Pons (tissue), 1 donor: ENCODE results near the gene FAAP100.

Source experiments
- DNase-seq: peaks from one replicate; pipeline ENCODE4 v3.0.0-alpha.2; 2016; ENCODE audit warnings: low spot score

The FAAP100 gene

DNA sequence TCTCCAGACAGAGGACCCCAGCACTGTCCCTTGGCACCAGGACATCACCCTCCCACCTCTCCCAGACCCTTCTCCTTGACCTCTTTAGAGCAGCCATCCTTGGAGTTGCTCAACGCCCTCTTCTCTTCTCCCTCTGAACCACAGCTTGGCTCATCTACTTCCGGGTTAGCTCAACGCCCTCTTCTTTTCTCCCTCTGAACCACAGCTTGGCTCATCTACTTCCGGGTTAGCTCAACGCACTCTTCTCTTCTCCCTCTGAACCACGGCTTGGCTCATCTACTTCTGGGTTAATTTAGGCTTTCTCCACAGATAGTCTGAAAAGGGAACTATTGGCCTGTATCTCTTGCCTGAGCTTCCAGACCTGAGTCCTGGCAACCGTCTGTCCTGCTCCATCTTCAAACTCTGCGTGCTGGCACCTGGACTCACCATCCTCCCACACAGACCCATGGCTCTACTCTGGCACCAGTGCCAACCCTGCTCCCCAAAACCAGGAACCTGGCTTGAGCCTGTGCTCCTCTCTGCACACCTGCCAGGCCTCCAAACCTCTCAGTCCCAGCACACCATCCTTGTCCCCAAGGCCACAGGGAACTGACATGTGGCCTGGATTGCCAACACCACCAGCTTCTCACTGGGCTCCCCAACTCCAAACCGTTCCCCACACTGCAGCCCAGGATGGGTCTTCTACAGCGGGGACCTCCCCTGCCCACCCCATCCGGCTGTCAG is 25.3 kb upstream of the FAAP100 start:
- DNase-seq: no peak

DNA sequence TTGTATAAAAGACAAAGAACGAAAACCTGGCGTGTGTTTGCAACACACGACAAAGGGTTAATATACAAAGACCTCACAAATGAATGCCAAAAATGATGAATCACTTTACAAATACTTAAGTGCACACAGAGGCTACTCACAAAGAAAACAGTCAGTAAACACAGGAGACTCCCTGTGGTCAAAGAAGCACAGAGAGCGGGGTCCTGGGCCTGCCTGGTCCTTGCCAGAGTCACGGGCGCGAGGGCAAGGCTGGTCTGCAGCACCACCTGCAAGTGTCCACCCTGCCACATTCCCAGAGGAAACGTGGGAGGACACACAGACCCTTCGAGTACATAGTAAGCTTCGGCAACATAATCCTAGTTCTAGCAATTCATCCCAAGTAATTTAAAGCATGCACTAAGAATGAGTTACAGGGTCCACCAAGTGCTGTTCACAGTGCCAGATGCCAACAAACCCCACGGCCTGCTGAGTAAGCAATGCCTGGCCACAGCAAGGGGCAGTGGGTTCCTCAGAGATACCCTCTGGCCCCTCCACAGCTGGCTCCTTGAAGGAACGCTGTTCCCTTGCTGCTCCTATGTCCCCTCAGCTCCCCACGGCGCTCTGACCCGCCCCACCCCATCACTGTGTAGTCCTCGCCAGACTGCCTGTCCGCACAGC is 24.6 kb upstream of the FAAP100 start:
- no peak for DNase-seq

DNA sequence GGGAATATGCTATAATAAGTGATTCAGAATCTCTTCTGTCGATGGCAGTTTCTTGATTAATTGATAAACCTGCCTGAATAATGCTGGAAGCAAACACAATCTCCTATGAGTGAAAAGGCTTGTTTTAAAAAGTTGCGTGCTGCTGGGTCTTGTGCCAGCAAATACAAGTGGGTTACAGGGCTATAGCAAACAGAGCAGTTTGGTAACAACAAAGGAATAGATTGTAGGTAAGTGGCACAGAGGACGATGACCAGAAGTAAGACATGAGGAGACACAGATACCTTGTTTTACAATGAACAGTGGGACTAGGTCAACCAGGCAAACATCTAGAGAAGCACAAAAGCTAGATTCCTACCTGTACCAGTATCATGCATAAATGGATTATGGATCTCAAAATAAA is 23.7 kb upstream of the FAAP100 start:
- no peak for DNase-seq

DNA sequence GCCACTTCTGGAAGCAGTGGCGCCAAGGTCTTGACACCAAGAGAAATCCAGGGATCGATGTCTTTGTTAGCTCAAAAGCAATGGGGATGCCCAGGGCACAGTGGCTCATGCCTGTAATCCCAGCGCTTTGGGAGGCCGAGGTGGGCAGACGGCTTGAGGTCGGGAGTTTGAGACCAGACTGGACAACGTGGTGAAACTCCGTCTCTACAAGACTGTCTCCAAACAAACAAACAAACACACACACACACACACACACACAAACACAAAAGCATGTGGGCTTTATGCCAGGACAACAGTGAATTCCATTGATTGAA is 22.4 kb upstream of the FAAP100 start:
- no peak for DNase-seq

DNA sequence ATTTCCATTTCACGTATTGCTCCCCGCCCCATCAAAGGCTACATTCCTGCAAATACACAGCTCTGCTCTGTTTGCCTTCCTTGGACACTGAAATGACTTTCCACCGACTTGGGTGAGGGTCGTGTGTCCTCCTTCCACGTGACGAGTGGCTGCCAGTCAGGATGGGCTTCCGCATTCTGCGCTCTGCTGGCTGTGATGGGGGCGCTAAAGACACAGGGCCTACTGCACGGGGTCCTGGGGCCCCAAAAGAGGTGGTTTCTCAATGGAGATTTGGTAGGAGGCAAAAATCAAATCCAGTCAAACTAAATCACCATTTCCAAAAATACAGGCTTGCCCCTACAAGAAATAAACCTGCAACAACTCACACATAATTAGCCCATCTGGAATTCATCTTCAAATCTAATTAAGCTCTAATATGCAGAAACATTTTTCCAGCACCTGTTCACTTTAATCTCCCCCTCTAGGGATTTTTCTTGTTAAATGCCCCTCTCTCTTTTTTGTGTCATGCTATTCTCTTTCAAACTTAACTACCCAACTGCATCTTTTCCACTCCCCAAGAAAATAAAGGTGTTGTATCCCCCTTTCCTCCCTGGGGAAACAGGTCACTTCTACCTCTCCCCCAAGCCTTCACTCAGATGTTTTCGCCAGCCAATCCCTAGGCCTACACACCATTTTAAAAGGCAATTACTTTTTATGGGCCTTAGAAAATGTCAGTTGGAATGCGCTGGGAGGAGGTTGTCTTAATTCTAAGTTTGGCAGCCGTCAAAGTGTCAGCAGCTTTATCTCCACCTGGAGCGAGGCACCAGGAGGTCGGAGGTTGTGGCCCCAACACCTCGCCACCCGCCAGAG is 21.9 kb upstream of the FAAP100 start:
- no peak for DNase-seq

DNA sequence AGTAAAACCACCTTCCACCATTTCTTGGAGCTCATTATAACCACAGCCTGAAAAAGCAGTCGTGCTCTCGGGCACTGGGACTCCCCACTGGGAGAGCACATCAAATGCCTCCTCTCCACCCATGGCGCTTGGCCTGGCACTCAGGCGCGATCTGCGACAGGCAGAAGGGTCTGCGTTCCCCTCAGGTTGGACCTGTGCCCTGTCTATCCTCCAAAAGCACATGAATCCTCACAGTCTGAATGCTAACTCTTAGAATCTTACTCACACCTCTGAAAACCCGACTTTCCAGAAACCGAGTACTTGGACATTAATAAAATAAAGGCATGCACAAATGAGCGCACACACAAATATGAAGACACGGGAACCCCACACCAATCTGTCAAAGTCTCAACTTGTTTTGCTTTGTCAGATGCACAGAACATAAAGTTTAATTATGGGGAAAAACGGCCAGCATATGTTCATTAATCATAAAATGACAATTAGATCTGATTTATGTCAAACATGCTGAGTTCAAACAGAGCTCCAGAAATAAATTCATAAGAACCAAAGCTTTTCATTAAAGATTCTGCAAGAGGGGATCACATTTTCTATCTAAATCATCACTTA is 20.5 kb upstream of the FAAP100 start:
- DNase-seq: no peak

DNA sequence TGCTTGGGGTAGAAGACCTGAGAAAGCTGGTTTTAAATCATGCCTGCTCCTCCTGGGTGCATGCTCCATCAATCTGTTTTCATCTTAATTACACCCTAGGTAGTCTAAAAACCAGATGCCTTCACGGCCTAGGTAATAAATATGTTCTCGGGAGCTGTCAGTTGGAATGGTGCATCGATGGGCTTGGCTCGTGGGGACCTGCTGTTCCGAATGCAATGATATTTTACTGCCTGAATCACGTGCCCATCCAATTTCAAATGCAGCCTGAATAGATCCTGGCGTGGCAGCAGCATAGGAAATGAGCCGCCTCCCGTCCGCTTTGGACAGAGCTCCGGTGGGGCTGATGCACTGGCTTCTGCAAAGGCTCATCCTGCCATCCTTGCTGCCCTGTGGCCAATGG is 18.8 kb upstream of the FAAP100 start:
- no peak for DNase-seq

DNA sequence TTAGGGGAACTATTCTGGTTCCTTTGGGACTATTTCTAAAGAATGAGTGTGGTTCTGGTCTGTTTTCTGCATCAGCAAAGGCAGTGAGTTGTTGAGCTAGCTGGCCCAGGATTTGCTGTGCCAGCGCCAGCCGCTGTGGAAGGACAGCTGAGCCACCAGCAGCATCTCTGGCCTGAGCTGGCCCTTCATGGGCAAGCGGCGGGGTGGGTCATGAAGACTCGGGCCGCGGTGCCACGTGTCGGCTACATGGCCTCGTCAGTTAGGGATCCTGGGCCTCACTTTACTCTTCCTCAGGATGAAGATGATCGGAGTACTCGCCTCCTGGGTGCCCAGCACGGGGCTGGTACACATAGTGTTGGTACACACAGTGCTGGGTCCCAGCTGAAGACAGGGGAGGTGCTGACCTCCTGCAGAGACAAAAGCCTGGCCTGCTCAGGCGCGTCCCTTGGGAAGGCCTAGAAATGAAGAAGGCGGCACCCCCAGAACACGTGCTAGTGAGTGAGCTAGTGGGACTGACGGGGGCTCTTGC is 17.9 kb upstream of the FAAP100 start:
- no peak for DNase-seq

DNA sequence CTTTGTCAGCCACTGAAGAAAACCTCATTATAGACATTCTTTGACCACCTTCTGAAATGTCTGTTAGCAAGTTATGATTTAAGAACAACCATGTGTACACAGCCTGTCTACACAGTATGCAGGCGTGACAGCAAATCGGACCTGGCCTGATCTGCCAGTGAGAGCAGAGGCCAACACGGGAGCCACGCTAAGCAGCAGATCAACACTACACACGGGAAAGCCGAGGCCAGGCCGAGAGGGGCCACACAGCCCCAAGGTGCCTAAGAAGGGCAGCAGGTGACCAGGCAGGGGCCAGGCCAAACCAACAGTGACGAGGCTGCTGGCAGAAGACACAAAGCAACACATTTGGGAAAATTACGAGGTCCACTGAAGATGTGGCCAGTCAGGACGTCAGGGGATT is 16.3 kb upstream of the FAAP100 start:
- no peak for DNase-seq

DNA sequence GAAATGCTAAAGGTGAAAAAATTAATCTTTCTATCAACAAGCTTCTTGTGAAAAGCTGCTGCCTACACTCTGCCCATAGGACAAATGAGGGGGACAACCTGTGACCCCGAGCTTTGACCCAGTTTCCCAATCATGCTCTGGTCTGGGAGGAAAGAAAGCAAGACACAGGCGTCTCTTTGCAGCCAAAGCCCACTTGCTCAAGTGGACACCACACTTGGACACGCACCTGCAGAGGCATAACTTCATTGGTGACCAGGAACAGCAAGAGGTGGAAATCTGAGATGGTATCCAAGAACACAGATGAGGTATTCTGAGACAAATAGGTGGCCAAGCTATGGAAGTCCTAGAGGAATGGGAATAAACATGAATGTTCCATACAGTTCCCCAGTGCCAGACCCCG is 15.0 kb upstream of the FAAP100 start:
- DNase-seq: no peak

DNA sequence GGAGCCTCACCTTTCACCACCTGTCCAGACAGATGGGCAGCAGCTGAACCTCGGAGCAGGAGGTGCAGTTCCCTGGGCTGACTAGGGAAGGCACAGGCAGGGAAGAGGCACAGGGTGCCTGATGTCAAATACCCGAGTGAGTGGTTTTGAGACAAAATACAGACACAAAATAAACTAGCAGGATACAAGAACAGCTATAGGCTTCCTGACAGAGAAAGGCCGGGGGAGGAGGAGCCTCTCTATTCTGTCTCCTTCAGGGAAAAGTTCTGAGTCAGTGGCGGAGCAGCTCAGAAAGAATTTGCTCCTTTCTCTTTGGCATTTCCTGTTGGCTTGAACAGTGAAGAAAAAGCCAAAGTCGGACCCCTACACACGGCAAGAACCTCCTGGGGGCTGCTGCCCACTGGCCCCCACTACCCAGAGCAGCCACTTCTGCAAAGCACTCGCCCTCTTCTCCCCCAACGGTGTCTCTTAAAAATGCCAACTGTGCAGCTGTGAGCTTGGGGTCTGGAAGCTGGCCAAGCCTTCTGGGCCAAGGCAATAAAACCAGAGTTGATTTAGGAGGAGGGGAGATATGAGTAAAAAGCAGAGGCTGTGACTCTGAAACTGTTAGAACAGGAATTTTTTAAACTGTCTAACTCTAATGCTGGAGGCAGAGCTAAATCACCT is 14.4 kb upstream of the FAAP100 start:
- DNase-seq: peak; percentile 49

DNA sequence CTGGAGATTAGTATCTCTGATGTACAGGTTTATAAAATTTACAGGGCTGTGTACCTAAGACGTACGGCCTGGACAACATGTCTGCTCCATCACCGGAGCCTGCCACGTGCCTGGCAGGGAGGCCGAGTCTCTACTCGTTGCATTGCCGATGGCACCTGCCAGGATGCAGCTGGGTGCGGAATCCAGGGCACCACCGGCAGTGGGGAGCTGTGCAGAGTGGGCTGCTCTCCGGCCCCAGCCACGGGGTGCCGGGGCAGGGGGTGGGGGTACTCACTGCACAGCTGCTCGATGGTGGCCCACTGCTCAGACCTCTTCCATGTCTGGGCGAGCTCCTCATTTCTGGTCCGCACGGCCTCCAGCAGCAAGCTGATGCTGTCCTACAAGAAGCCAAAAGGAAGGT is 13.1 kb upstream of the FAAP100 start:
- no peak for DNase-seq

DNA sequence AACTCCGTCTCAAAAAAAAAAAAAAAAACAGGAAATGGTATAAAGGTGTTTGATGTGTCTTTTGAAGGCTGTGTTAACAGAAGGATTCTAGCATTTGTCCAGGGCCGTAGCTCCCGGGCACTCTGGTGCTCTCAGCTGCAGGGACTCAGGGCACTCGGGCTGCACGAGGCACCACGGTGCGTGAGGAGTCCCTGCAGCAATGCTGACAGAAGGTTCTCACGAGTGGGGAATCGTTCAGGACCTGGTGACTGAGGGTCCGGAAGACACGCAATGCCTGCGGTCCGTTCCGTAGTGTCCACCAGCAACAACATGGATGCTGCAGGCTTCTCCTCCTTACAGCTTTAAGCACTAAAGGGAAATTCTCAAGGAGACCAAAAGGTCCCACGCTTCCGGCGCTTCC is 12.6 kb upstream of the FAAP100 start:
- DNase-seq: no peak

DNA sequence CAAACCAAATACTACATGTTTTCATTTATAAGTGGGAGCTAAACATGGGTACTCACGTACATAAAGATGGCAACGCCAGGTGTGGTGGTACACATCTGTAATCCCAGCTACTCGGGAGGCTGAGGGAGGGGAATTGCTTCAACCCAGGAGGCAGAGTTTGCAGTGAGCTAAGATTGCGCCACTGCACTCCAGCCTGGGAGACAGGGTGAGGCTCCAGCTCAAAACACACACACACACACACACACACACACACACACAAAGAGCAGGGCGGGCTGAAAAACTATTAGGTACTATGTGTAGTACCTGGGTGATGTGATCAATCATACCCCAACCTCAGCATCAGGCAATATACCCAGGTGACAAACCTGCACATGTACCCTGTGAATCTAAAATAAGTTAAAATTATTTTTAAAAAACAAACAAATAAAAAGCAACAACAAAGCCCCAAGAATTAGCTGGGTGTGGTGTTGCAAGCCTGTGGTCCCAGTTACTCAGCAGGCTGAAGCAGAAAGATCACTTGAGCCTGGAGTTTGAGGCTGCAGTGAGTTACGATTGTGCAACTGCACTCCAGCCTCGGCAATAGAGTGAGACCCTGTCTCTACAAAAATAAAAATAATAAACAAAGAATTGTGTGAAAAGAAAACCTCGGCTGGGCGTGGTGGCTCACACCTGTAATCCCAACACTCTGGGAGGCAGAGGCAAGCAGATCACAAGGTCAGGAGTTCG is 11.9 kb upstream of the FAAP100 start:
- no peak for DNase-seq

DNA sequence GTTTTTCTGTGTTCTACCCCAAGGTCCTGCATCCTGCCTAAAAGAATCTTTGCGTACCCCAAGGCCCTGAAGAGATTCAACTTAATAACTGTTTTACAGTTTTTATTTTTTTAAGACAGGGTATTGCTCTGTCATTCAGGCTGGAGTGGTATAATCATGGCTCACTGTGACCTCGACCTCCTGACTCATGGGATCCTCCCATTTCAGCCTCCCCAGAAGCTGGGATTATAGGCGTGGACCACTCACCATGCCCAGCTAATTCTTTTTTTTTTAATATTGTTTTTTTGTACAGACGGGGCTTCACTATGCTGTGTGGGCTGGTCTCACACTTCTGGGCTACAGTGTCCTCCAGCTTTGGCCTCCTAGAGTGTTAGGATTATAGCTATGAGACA is 9.3 kb upstream of the FAAP100 start:
- DNase-seq: no peak

DNA sequence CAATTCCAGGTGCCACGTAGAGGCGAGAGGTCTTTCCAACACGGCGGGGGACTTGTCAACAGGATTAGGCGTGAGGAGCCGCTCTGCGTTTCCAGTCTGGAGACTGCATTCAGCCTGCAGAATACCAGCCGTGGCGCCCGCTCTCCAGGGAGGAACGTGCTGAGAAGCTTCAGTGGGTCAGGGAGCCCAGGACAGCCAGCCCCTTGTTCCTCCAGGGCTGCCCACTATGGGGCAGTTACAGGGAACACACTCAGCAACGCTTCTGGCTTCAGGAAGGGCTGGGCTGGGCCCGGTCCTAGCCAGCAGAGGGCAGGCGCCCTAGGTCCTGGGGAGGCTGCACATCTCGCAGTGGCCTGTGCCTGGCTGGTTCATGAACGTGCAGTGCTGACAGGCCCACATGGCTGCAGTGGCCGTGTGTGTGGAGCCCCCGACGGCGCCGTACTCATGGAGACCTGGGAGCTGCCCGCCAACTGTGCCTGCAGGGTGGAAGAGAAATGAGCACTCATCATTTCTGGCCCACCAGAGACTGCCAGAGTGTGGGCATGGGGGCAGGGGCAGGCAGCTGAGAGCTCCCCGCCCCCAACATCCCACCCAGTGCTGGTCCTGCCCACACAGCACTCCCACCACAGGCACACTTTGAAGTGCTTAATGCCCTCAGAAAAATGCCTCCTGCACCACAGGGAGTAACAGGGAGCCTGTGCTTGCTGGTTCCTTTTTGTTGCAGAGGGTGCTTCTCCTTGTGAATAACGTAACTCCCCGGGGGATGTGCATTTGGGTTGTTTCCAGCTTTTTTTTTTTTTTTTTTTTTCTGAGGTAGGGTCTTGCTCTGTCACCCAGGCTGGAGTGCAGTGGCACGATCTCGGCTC is 7.0 kb upstream of the FAAP100 start:
- no peak for DNase-seq

DNA sequence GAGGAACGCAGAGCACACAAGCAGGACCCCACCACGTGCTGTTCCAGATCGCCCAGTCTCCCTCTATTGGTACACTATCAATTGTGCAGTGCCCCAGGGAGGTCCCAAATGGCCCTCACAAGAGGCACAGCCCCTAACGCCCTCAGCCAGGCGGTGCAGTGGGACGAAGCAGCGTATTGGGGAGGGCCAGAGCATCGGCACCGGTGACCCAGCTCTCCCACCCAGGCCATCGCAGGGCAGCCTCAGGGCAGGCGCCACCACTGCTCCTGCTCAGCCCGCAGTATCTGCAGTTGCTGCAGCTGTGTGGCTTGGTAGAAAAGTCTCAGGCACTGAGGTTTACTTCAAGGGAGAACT is 5.9 kb upstream of the FAAP100 start:
- DNase-seq: no peak

DNA sequence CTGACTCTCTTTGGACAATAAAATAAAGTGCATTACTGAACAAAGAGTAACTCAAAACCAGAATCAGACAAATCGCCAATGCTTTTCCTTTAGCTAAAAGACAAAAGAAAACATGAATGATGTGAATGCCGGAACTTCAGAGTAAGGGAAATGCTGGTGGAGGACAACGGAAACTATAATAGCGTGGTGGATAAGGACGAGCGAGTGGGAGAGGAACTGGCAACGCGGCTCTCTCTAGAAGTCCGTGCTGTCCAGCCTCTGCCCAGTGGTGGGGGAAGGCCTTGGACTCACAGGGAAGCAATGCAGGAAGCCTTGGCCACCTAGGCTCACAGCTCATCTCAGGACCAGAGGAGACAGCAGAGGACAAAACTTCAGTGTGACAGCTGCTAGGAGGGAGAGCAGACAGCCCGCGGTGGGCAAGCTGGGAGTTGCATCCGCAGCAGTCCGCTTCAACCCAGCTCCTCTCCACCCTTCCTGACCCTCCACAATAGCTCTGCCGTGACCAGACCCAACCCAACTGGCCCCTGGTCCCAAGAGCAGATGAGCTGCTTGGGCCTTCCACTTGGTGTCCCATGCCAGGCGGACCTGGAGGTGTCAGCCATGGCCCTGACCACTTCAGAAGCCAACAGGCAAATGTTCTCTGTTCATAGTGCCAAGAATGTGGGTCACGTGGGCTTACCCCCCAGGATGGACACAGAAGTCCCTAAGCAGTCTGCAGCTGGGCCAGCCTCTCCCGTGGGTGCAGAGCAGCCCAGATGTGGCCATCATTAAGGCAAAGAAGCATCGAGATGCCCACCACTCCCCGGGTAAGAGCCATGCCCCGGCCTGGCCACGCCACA is 5.3 kb upstream of the FAAP100 start:
- DNase-seq: no peak

DNA sequence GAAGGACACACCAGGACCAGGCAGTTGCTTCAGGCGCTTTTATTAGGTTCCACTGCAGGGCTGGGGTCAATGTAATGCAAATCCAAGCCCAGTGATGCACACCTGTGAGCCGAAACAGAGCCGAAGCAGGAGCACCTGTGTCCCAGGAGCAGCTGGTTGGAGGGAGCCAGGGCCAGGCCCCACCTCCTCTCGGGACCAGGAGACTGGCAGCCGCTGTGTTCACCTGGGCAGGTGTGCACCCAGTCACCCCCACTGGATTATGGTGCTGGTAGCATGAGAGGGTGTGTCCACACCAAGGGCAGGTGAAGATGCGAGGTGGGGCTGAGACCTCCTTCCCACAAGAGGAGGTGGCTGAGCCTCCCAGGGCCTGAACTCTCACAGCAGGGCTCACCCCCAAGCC is 4.7 kb upstream of the FAAP100 start:
- DNase-seq: no peak
